ENCODE data around the gene GPR39.
"Not testable (repeated sequence)": the region's sequence is repeated elsewhere in the genome, so short reads cannot be mapped to it uniquely, and the experiment has no call there.

GPR39 gene

DNA sequence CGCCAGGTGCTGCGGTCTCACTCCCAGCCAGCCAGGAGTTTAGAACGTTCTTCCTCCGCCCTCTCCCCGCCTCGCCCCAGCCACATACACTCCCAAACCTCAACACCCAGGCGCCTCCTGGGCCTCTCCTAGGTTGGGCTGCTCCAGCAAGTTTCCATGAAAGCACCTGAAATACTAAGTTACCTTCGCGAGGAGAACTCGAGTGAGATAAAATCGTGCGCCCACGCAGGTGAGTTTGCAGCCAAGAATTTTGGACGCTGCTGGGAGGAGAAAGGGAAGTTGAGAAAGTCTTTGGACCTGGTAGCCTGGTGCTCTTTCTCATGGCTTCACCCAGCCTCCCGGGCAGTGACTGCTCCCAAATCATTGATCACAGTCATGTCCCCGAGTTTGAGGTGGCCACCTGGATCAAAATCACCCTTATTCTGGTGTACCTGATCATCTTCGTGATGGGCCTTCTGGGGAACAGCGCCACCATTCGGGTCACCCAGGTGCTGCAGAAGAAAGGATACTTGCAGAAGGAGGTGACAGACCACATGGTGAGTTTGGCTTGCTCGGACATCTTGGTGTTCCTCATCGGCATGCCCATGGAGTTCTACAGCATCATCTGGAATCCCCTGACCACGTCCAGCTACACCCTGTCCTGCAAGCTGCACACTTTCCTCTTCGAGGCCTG lies at the start of gene GPR39:
Gene GPR39 (plus strand): TSS at position 83 of the 673 bp plus-strand sequence.
- DNase-seq (ENCODE audit: low read depth): no peak

- no peak for DNase-seq (ENCODE audit: low read depth)
Measured at GRCh38 chr2:132368191-132368590, 48.4 kb upstream of the GPR39 start.

DNA sequence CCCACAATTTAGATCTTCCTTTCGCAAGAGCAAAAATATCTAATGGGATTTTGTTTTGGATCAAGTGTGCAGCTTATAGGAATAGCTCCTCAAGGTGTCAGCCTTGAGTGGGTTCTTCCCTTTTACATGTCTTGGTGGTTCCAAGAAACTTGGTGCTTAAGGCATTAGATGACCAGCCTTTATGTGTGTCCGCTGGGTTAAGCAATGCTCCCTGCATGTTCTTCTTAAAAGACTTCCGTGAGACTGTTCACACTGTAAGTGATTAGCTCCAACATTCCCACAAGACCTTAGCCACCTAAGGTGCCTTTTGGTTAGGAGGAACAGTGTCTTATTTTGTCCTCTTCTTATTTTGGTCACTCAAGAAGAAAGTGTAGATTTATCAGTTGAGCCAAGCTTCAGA lies 44.3 kb upstream of the GPR39 start:
- no peak for DNase-seq (ENCODE audit: low read depth)

GRCh38 chr2:132373391-132374135 lies 43.0 kb upstream of the GPR39 start:
- no peak for DNase-seq (ENCODE audit: low read depth)

- DNase-seq (ENCODE audit: low read depth): no peak
Measured at GRCh38 chr2:132374151-132374550, 42.5 kb upstream of the GPR39 start.

DNA sequence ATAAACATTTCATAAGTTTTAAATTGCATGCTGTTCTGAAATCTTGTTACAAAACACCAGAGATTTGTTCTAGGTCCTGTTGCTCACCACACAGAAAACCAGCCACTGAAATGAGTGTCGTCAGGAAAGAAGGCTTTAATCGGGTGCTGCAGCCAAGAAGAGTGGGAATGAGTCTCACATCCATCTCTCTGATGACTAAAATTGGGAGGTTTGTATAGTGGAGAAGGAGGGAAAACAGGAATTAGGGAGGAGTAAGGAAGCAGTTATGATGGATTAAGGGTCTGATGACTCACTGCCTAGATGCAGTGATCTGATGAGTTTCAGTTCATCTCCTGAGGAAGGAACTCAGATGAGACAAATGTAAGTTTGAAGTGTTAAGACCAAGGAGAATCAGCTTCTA lies 42.1 kb upstream of the GPR39 start:
- DNase-seq (ENCODE audit: low read depth): peak; percentile 22

DNA sequence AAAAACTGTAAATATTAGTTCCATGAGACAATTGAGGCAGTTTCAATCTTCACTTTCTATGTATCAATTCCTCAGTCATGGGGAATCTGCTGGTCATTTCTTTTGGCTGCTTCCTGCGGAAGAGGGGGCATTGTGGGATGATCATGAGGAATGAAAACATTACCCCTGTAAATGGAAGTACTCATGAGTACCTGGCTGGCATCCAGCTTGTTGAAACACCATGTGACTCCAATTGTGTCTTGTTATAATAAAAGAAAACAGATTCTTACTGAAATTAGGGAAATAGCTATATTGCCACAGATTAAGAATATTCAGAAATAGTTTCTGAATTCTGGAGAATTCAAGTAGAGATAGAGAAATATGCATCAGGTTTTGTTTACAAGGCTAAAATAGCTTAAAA lies 41.6 kb upstream of the GPR39 start:
- DNase-seq (ENCODE audit: low read depth): no peak

DNA sequence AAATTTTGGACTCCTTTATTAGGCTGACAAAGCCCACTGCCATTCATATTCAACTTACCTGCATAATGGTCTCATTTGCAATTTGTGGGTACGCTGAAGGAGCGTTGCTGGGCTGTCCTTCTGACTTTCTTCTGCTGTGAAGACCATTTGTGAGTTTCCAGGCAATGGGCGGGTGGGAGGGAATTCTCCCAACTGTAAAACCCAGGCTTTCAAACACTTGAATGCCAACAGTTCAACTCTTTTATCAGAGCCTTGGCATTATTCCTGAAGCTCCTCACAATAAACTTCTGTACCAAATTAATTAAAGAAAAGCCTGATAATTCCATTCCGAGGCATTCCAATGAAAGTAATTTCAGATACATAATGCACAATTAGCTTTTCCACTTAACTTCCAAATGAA lies 35.2 kb upstream of the GPR39 start:
- DNase-seq (ENCODE audit: low read depth): no peak

- DNase-seq (ENCODE audit: low read depth): no peak
Measured at GRCh38 chr2:132383956-132384355, 32.6 kb upstream of the GPR39 start.

GRCh38 chr2:132384491-132385151 lies 32.0 kb upstream of the GPR39 start:
- DNase-seq (ENCODE audit: low read depth): no peak

DNA sequence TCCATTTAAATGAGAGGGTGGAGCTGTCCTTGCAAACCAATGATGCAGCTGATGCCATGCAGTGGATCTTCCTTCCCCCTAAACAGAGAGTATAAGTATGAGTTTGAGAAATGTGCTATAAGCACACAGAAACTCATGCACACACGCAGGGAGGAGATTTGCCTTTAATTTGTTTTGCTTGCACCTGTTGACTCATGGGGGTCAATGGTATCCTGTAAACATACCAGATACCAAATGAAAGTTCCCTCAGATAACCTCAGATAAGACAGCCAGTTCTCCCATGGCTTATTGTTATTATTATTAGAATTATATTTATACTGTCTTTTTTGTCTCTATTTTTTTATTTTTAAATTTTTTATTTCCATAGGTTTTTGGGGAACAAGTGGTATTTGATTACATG lies 29.5 kb upstream of the GPR39 start:
- DNase-seq (ENCODE audit: low read depth): no peak

- DNase-seq (ENCODE audit: low read depth): no peak
Measured at GRCh38 chr2:132390076-132390475, 26.5 kb upstream of the GPR39 start.

GRCh38 chr2:132391378-132391777 lies 25.2 kb upstream of the GPR39 start:
- DNase-seq (ENCODE audit: low read depth): no peak

- no peak for DNase-seq (ENCODE audit: low read depth)
Measured at GRCh38 chr2:132392221-132392620, 24.4 kb upstream of the GPR39 start.

DNA sequence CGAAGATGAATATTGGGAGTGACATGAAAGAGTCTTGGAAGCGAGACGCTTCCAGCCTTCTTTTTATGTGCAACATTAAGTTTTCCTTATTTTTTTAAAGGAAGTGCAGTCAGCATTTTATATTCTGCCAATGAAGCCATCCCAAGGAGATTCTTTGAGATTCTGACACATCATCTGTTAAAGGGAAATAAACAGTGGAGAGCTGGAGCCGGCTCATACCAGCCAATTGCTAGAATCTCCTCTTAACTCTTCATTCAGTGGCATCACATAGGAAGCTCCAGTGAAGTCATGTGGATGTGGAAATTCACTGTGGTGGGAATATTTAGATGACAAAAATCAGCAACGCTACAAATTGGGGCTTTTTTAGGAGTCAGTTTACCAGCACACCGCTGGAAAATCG lies 23.7 kb upstream of the GPR39 start:
- no peak for DNase-seq (ENCODE audit: low read depth)

GRCh38 chr2:132397042-132397441 lies 19.6 kb upstream of the GPR39 start:
- not testable (repeated sequence) for DNase-seq (ENCODE audit: low read depth)

DNA sequence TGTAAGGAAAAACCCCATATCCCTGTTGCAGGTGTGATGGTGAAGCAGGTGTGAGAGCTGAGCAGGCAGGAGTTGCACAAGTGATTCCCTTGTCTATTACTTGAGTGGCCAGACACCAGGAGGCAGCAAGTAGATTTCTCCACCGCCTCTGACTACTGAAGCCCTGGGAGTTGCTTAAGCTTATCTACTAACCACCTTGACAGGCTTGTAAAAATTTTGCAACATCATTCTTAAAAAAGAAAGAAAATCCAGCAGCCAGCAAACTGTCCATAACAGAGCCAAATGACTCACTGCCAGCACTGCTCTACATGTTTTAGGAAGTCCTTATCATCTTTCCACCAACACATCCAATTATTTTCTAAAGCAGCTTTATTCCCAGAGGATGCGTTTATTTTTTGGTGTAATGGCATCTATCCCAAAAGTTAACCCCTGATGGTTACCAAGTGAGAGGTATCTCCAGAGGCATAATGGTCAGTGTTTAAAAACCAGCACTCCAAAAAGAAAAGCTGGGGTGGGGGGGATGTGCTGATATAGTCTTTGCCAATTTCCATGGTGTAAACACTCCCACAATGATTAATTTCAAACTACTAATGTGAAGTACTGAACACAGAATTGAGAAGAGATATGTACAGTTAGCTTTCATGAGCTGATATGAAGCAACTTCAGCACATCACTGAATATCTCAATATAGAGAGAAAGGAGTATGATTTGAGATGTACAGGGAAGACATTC lies 16.3 kb upstream of the GPR39 start:
- DNase-seq (ENCODE audit: low read depth): no peak

DNA sequence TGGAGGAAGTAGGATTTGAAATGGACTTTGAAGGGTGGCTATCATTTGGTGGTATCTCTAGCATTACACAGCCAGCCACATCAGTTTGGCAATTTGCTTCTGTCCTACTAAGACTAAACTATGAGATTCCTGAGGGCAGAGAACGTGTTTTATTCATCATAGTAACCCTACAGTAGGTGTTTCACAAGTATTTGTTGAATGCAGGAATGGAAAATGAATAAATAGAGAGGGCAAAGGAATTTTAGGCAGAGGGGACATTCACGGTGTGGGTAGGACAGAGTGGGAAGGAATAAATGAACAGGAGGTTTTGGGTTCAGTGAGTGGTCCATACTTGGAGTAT lies 15.7 kb upstream of the GPR39 start:
- DNase-seq (ENCODE audit: low read depth): no peak

- DNase-seq (ENCODE audit: low read depth): no peak
Measured at GRCh38 chr2:132401326-132401725, 15.3 kb upstream of the GPR39 start.

GRCh38 chr2:132403146-132403545 lies 13.5 kb upstream of the GPR39 start:
- DNase-seq (ENCODE audit: low read depth): no peak

GRCh38 chr2:132404056-132404455 lies 12.5 kb upstream of the GPR39 start:
- no peak for DNase-seq (ENCODE audit: low read depth)

GRCh38 chr2:132407784-132408183 lies 8.8 kb upstream of the GPR39 start:
- no peak for DNase-seq (ENCODE audit: low read depth)

- no peak for DNase-seq (ENCODE audit: low read depth)
Measured at GRCh38 chr2:132412021-132412420, 4.6 kb upstream of the GPR39 start.
